ENCODE results near the gene FIZ1. TPM values are rescaled to one million over a fixed set of nuclear protein-coding genes. Genes with fewer than 3 reads are reported as not detected.

Gene FIZ1
- total RNA-seq, 1 donor from 2014 or later = 21.5 TPM

DNA sequence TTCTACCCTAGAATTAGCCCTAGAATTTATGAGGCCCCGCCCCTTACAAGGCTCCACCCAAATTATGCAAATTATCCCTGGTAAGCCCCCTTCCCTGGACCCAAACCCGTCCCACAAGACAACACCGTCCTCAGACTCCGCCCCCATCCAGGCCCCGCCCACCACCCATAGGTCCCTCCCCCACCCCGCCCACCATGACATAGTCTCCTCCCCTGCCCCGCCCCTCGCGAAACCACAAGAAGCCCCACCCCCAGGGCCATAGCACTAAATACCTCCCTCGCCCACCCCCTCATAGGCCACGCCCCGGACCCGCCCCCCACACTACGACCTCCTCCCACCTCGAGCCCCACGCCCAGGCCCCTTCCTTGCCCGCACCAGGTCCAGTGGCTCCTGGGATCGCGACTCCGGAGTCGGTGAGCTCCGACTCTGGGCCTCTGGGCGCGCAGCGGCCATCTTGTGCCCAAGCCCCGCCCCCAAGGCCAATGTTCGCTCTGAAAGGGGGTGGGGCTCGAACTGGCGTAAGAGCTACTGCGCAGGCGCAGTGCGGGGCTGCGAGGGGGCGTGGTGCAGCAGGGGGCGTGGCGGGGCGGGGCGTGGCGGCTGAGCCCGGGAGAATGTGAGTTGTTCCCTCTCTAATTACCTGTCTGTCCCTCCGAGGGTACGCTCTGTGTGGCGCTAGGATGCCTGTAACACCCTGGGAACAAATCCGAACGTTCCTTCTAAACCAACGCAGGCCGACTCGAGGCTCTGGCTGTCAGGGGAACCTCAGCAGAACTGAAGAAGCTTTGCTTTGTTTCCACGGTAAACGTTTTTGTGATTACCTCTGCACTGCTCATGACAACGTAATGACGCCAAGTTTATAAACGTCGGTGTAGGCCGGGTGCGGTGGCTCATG lies 25.0 kb upstream of the FIZ1 start, which contains the start of gene ZNF784:
ZNF784 (minus strand) TSS at position 458 of the 895 bp plus-strand sequence; CDS start at position 453, 5 bp downstream.
- peak; percentile 97 for DNase-seq (ENCODE audit: low spot score)
- Mint-ChIP-seq H3K36me3 (ENCODE audit: low read depth, unreplicated experiment) (peaks cover 7% of the 10 kb centered on the region), H3K27ac (ENCODE audit: unreplicated experiment) (peak within 1 kb of the TSS; percentile 74), H3K27me3 (ENCODE audit: unreplicated experiment) (peaks cover 7% of the 10 kb centered on the region), H3K4me3 (ENCODE audit: unreplicated experiment) (peak within 1 kb of the TSS; percentile 89), H3K4me1 (ENCODE audit: unreplicated experiment) (peaks cover 16% of the 10 kb centered on the region), H3K9me3 (ENCODE audit: unreplicated experiment) (no peaks in the 10 kb centered on the region)
- TF ChIP-seq, protein P1, sequence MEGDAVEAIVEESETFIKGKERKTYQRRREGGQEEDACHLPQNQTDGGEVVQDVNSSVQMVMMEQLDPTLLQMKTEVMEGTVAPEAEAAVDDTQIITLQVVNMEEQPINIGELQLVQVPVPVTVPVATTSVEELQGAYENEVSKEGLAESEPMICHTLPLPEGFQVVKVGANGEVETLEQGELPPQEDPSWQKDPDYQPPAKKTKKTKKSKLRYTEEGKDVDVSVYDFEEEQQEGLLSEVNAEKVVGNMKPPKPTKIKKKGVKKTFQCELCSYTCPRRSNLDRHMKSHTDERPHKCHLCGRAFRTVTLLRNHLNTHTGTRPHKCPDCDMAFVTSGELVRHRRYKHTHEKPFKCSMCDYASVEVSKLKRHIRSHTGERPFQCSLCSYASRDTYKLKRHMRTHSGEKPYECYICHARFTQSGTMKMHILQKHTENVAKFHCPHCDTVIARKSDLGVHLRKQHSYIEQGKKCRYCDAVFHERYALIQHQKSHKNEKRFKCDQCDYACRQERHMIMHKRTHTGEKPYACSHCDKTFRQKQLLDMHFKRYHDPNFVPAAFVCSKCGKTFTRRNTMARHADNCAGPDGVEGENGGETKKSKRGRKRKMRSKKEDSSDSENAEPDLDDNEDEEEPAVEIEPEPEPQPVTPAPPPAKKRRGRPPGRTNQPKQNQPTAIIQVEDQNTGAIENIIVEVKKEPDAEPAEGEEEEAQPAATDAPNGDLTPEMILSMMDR (IDR thresholded peaks at IDR 0.05; ENCODE audit: unreplicated experiment) = no peak

DNA sequence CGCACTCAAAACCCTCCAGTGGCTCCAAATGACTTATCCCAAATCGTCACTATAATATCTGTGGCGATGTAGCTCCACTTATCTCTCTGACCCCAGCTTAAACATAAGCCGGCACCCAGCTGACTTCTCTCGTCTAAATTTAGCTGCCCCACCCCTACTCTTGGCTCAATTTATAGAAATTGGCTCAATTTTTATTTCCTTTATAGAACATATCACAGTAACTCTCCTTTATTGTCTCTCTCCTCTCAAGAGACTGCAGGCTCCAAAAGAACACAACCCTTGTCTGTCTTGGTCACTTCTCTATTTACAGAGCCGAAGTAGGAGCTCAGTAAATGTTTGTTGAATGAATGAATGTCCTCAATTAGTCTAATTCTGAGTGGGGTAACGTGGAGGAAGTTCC lies 24.2 kb upstream of the FIZ1 start:
- Mint-ChIP-seq H3K27ac (ENCODE audit: unreplicated experiment) (peak overlapping the region; percentile 74), H3K36me3 (ENCODE audit: low read depth, unreplicated experiment) (peaks cover 7% of the 10 kb centered on the region), H3K9me3 (ENCODE audit: unreplicated experiment) (no peaks in the 10 kb centered on the region), H3K27me3 (ENCODE audit: unreplicated experiment) (peaks cover 7% of the 10 kb centered on the region), H3K4me3 (ENCODE audit: unreplicated experiment) (peak overlapping the region; percentile 89), H3K4me1 (ENCODE audit: unreplicated experiment) (peaks cover 16% of the 10 kb centered on the region)
- DNase-seq (ENCODE audit: low spot score) = no peak
- TF ChIP-seq, protein P1 (IDR thresholded peaks at IDR 0.05; ENCODE audit: unreplicated experiment) = no peak

DNA sequence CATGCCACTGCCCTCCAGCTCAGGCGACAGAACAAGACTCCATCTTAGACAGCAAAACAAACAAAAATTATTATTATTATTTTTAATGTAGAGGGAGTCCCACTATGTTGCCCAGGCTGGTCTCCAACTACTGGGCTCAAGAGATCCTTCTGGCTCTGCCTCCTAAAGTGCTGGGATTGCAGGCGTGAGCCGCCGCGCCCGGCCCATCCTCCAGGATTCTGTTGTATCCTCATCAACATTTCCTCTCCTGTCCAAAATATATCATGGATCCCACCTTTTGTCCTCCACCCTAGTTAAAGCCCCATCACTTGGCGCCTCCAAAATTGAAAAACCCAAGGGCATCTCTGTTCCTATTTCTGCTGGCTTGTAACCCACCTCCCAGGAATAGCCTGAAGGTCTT lies 23.8 kb upstream of the FIZ1 start:
- DNase-seq (ENCODE audit: low spot score) = no peak
- peaks cover 16% of the 10 kb centered on the region for H3K4me1 Mint-ChIP-seq (ENCODE audit: unreplicated experiment)
- H3K36me3 Mint-ChIP-seq (ENCODE audit: low read depth, unreplicated experiment) = peaks cover 7% of the 10 kb centered on the region
- peak overlapping the region; percentile 89 for H3K4me3 Mint-ChIP-seq (ENCODE audit: unreplicated experiment)
- H3K27ac Mint-ChIP-seq (ENCODE audit: unreplicated experiment) = peak overlapping the region; percentile 74
- TF ChIP-seq, protein P1 (IDR thresholded peaks at IDR 0.05; ENCODE audit: unreplicated experiment) = no peak
- H3K27me3 Mint-ChIP-seq (ENCODE audit: unreplicated experiment) = peaks cover 7% of the 10 kb centered on the region
- H3K9me3 Mint-ChIP-seq (ENCODE audit: unreplicated experiment) = no peaks in the 10 kb centered on the region

DNA sequence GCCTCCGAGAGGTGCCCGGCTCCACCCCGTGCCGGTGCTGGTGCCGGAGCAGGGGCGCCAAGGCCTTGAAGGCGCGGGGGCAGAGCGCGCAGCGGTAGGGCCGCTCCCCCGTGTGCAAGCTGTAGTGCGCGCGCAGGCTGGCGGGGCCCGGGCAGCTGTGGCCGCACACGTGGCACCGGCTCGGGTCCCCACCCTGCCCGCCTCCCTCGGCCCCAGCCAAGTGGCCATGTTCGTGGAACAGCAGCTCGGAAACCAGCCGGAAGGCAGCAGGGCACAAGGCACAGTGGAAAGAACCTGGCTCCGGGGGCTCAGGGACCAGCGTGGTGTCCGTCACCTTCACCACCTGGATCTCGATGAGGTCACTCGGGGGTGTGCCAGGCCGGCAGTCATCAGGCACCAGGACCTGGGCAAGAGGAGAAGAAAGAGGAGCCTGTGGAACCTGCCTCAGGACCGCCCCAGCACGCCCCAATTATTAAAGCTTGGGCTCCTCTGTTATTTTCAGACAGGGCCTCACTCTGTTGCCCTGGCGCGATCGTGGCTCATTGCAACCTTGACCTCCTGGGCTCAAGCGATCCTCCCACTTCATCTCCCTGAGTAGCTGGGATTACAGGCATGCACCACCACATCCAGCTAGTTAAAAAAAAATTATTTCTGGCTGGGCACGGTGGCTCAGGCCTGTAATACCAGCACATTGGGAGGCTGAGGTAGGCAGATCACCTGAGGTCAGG lies 23.1 kb upstream of the FIZ1 start:
- Mint-ChIP-seq H3K27ac (ENCODE audit: unreplicated experiment) (no peak overlapping the region), H3K36me3 (ENCODE audit: low read depth, unreplicated experiment) (peaks cover 11% of the 10 kb centered on the region), H3K4me1 (ENCODE audit: unreplicated experiment) (peaks cover 16% of the 10 kb centered on the region), H3K9me3 (ENCODE audit: unreplicated experiment) (no peaks in the 10 kb centered on the region), H3K4me3 (ENCODE audit: unreplicated experiment) (no peak overlapping the region), H3K27me3 (ENCODE audit: unreplicated experiment) (peaks cover 11% of the 10 kb centered on the region)
- DNase-seq (ENCODE audit: low spot score) = no peak
- TF ChIP-seq, protein P1 (IDR thresholded peaks at IDR 0.05; ENCODE audit: unreplicated experiment) = no peak
